HG02981 (cell line): ENCODE measurements around the gene ARHGEF2.
"Not testable (repeated sequence)": the region's sequence is repeated elsewhere in the genome, so short reads cannot be mapped to it uniquely, and the experiment has no call there.

Source experiments
- ATAC-seq: cut with Tn5 transposase; IDR thresholded peaks from one replicate; pipeline ENCODE4 v1.9.1; 2021; ENCODE audit warnings: mild to moderate bottlenecking, moderate library complexity; ENCODE audit not compliant: unreplicated experiment

ARHGEF2 gene

DNA sequence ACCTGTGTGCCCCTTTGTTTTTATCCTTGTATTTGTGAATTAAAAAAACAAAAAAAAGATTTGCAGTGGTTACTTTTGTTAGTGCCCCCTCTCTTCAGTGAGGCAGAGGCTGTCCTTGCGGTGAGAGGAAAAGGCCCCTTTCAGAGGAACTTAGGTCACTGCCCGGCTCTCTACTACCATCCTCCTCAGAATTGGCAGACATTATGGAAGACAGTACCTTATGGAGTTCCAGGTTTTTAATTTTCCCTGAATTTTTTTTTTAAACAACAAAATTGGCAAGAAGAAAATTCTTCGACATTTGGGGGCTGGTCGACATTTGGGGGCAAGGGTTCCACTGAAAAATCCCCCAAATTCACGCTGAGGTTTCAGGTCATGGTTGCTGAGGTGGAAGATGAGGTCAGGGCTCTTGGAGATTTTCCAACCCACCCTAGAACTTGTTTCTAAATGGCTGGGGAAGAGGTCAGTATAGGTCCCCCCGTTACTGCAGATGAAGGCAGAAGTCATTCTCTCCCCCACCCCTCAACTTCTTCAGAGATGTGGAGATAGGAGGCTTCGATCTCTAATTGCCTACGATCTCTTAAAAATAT lies 31.6 kb downstream of the ARHGEF2 start:
- ATAC-seq = no peak

DNA sequence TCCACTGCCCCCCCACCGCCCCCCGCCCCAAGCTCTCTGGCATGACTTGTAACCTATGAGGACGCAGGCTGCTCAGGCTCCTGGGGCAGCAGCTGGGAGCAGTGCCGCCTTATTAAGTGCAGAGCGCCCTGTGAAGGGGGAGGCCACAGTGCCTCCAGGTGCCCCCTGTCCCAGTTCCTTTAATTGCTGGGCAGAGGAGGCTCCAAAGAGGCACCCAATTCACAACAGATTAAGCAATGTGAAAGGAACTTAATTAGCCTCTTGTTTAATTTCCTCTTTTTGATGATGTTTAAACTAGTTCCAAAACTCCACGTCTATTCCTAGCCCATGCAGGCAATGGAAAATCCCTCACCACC lies 33.9 kb downstream of the ARHGEF2 start:
- no peak for ATAC-seq

DNA sequence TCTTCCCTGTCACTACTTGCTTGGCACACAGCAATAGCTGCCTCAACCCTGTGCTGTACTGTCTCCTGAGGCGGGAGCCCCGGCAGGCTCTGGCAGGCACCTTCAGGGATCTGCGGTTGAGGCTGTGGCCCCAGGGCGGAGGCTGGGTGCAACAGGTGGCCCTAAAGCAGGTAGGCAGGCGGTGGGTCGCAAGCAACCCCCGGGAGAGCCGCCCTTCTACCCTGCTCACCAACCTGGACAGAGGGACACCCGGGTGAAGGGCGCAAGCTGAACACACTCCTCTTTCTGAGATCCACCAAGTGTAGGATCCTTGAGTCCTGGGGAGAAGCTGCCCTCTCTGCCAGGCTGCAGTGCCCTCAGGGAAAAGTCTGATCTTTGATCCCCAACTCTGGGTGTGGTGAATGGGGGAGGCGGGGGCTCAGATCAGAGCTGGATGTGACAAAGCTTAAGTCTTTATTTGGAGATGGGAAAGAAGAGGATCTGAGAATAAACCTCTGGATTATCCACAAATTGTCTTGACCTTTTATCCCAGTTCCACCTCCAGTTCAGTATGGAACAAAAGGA lies 35.7 kb downstream of the ARHGEF2 start:
- ATAC-seq = no peak

DNA sequence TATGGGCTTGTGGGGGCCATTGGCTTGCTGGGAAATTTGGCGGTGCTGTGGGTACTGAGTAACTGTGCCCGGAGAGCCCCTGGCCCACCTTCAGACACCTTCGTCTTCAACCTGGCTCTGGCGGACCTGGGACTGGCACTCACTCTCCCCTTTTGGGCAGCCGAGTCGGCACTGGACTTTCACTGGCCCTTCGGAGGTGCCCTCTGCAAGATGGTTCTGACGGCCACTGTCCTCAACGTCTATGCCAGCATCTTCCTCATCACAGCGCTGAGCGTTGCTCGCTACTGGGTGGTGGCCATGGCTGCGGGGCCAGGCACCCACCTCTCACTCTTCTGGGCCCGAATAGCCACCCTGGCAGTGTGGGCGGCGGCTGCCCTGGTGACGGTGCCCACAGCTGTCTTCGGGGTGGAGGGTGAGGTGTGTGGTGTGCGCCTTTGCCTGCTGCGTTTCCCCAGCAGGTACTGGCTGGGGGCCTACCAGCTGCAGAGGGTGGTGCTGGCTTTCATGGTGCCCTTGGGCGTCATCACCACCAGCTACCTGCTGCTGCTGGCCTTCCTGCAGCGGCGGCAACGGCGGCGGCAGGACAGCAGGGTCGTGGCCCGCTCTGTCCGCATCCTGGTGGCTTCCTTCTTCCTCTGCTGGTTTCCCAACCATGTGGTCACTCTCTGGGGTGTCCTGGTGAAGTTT lies 36.4 kb downstream of the ARHGEF2 start:
- no peak for ATAC-seq

DNA sequence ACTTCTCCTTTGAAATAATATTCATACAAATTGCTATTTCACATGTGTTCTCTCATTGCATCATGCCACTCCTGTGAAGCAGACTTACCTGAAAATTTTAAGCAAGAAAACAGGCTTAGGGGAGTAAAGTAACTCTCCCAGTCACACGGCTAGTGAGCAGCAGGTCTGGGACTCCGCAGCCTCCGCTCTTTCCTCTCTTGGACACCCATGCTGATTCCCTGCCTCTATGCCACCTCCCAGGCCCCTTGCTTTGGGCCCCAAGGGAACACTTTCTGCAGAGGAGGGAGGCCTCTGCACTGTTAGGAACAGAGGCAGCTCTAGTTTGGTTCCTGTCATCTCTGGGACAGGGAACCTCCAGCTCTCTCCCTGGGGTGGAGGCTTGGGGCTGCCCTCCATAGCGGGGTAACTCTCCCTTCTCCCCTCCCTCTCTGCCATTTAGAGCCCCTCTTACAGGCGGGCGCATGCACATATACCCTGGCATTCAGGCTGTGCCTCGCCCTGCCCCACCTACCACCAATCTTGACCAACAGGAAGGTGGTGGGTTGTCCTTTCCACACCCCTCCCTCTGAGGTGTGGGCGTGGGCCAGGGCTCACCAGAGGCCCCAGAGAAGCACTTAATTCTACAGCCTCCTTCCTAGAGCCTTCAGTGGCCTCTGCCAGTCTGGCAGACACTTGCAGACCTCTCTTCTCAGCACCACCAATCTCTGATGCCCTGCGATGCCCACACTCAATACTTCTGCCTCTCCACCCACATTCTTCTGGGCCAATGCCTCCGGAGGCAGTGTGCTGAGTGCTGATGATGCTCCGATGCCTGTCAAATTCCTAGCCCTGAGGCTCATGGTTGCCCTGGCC lies 37.1 kb downstream of the ARHGEF2 start, which contains the start of gene RXFP4:
RXFP4 (plus strand) TSS at position 646 of the 852 bp plus-strand sequence; CDS start at position 718, 72 bp downstream.
- no peak for ATAC-seq

DNA sequence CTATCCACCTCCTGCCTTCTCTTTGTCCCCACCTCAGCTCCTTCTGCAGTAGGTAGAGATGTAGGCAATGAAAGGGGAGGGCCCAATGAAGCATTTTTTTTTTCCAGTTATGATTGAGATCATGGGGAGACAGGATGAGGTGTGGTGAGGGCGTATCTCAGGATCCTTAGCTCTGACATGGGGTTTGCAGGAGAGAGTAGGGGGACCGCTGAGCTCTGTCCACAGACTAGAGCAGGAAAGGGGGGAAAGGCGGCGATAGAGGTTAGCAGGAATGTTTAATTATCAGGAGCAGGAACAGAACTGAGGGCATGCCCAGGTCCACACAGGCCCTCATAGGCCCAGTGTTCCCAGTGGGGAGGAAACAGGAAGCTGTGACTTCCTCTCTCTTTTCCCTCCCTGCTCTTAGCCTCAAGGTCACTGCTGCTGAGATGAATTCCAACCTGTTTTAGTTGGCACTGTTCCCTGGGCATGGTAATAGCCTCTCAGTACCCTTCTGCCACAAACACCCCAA lies 37.8 kb downstream of the ARHGEF2 start:
- ATAC-seq = no peak

DNA sequence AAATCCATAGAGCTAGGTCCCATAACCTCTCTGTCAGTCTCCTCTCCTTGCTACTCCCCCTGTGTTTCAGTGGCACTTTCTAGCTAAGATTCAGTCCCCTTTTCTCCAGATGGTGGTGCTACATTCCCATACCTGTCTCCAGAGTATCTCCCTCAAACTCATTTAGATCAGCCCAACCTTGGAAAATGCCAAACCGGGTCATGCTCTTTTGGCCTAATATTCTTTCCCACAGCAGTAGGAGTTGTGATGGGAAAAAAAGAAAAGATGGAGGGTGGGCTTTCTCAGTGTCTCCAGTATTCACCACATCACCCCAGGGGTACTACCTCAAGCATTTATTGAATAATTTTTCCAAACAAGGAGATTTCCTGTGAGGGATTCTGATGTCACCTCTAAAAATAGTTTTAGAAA lies 40.1 kb downstream of the ARHGEF2 start:
- no peak for ATAC-seq

DNA sequence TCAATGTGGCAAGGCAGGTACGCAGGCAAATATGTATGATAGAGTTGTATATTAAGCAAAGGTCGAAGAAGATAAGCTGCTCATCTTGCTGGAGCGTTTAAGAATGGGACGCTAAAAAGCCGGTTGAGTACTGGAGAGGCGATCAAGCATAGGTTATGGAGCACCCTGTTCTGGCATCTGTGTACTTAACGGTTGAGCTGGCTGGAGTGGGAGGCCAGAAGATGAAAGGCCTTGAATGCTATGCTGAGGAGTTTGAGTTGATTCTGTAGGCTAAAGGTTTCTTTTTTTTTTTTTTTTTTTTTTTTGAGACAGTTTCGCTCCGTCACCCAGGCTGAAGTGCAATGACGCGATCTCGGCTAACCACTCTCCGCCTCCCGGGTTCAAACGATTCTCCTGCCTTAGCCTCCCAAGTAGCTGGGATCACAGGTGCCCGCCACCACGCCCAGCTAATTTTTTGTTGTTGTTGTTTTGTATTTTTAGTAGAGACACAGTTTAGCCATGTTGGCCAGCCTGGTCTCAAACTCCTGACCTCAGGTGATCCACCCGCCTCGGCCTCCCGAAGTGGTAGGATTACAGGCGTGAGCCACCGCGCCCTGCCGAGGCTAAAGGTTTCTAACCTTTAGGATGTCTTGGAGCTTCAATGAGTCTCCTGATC lies 43.3 kb downstream of the ARHGEF2 start:
- no peak for ATAC-seq

DNA sequence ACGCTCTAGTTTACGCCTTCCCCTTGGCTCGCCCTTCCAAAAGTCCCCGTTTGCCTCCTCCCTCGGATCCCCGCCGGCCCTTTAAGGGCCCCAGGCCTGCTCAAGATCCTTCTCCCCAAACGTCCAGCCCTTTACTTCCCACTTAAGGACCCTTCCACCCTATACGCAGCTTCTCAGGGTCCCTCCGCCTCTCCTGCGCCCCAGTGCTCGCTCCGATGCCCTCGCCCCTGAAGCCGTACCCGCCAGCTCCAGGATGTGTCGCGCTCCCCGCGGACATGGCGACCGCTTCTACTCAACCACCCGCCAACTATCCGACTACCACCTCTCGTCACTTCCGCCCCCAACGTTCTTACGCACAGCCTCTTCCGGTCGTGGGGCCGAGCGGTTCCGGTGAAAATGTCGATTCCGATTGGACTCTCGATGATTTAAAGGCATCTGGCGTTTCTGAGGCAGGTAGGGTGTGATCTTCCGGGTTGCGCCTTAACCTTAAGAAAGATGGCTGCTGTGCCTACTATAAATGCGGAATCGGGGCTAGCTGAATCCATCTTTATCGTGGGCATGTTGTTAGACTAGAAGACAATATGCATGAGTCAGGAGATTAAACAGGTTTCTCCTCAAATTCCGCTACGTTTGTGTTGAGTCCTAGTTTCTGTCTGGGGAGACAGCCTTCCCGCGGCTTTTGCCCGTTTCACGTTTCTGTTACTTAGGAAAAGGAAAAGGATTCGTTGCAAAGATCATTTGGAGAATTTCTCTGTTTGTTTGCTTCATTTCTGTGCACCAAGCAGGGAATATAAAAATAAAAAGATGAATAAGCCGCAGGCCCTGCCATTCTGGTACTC lies 44.0 kb downstream of the ARHGEF2 start, which contains the start of gene KHDC4:
KHDC4 (minus strand) TSS at position 317 of the 839 bp plus-strand sequence; CDS start at position 277, 40 bp downstream.
- ATAC-seq = peak; percentile 91

DNA sequence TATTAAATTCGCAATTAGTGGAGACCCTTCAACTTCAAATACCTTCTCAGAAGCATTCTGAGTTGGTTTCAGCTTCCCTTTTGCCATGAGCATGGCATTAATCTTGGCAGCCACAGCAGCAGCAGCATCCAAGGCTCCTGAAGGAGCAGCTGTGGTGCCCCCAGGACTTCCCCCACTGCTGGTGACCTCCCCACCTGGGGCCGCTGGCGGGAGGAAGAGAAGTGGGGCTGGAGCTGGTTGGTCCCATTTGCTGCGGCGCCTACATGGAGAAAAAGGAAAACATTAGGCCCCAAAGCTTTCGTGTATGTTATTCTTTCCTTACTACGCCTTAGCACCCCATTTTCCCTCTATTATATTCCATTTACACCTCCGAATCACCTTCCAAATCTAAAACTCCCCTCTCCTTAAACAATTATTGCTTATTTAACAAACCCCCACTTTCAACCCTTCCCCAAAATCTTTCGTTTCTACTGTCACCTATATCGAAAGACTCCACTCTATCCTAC lies 44.7 kb downstream of the ARHGEF2 start:
- ATAC-seq = no peak

DNA sequence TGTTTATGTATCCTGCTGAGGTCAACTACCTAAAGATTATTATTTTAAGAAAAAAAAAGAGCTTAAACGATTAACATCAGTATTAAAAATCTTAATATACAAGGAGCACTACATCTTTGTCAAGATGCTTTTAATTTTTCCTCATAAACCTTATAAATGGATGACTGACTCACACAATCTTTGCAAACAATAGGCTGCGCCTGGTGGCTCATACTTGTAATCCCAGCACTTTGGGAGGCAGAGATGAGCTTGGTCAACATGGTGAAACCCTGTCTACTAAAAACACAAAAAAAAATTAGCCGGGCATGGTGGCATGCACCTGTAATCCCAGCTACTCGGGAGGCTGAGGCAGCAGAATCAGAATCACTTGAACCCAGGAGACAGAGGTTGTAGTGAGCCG lies 45.9 kb downstream of the ARHGEF2 start:
- no peak for ATAC-seq

DNA sequence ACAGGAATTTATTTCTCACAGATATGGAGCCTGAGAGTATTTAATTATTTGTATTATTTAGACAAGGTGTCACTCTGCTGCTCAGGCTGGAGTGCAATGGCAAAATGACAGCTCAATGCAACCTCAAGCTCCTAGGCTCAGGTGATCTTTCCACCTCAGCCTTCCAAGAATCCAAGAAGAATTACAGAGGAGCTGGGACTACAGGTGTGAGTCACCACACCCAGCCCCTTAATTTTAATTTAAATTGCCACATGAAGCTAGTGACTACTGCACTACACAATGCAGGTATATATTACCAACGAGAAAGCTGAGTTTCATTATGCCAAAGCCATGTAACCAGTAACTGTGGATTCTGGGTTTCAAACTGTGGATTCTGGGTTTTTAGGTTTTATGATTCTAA lies 46.3 kb downstream of the ARHGEF2 start:
- no peak for ATAC-seq

DNA sequence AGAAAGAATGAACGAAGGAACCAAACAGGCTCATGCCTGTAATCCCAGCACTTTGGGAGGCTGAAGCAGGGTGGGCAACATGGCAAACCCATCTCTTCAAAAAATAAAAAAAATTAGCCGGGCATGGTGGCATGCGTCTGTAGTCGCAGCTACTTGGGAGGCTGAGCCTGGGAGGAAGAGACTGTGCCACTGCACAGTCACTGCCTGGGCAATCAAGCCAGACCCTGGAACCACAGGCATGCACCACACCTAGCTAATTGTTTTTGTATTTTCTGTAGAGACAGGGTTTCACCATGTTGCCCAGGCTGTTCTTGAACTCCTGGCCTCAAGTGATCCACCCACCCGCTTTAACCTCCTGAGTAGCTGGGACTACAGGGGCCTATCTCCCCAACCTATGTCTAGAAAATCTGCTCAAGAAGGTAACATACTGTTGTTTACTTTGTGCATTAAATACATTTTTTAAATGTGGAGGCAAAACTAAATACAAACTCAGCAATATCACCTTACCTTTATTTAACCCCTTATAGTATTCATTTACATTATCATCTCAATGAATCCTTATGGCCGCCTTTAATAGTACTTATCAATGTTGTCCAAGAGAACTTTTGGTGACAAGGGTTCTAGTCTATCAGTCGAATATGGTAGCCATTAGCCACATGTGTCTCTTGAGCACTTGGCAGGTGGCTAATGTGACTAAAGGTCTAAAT lies 46.9 kb downstream of the ARHGEF2 start:
- no peak for ATAC-seq

DNA sequence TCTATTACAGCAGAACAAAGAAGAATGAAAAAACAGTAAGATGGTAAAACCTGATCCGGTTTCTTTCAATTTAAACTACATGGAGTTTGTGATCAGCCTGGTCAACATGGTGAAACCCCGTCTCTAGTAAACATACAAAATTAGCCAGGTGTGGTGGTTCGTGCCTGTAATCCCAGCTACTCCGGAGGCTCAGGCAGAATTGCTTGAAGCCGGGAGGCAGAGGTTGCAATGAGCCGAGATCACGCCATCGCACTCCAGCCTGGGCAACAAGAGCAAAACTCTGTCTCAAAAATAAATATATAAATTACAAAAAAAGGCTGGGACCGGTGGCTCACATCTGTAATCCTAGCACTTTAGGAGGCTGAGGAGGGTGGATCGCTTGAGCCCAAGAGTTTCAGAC lies 47.6 kb downstream of the ARHGEF2 start:
- ATAC-seq = not testable (repeated sequence)

DNA sequence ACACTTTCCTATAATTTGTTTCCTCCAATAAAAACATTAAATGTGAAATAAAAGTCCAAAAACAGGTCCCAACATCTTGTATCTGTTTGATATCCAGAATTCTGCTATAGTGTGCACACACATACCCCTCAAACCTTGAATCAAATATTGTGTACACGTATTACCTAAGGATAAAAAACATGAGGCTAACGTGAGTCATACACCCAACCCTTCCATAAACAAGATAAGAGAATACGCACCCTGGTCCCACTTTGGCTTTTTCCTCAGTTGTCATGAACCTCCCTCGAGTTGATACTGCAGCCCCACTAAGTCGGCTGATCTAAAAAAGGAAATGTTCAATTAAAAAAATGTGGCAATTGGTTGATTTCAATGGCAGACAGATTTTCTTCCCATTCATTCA lies 49.3 kb downstream of the ARHGEF2 start:
- no peak for ATAC-seq

DNA sequence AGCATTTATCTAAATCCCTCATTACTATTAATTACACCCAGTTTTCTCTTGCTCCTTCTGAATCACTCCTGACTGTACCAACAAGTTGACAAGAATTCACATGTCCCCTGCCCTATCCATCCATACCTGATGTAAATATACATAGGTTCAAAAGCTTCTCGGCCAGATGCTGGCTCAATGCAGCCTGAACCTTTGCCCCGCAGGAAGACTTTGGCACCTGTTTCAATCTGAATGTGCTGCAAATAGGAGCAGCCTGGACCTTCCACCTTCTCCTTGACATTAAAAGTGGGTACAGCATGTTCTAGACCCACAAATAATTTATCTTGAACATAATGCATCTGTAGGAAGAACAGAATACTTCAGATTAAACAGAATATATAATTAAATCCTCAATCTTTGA lies 52.8 kb downstream of the ARHGEF2 start:
- ATAC-seq = no peak

DNA sequence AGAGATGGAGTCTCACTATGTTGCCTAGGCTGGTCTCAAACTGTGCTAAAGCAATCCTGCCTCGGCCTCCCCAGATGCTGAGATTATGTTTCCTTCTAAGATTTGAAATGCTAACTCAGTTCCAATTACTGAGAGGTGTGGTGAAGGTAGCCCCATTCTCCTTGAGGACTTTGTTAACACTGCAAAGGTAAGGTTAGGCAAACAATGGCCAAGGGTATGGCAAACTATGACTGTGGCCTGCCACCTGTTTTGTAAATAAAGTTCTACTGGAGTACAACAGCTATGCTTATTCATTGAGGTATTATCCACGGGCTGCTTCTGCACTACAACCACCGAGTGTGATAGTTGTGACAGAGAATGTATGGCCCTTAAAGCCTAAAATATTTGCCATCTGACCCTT lies 57.6 kb downstream of the ARHGEF2 start:
- no peak for ATAC-seq

DNA sequence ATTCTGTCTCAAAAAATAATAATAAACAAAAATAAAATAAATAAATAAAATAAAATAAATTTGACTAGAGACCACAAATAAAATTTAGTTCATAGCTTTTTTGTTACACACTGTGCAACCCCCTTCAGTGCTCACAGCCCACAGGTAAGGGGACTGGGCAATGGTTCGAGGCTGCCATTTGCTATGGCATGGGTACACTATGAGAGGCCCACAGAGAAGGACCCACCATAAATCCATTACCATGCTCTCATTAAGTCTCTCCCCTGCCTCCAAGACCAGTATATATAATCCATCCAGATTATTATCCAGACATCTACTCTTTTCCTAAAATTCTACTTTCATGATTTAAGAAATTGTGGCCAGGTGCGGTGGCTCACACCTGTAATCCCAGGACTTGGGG lies 58.5 kb downstream of the ARHGEF2 start:
- no peak for ATAC-seq

DNA sequence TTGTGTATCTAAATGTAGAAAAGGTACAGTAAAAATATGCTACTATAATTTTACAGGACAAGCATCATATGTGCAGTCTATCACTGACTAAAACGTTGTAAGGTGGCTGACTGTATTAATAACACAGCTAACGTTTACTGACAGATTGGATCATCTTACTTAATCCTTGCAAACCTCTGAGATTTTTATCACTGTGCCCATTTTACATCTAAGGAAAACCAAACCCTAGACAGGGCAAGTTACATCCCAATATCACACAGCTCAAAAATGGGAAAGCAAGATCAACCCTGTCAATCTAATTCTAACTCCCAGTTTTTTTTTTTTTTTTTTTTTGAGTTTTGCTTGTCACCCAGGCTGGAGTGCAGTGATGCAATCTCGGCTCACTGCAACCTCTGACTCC lies 59.7 kb downstream of the ARHGEF2 start:
- ATAC-seq = no peak
